Ishikawa (cell line): ENCODE measurements around the gene SHISA9.

Source experiments
- CEBPB ChIP-seq: IDR thresholded peaks from 2 replicates; pipeline ENCODE4 v1.6.1; 2012
- CREB1 ChIP-seq: IDR thresholded peaks from 2 replicates; pipeline ENCODE4 v1.6.1; 2012; ENCODE audit warnings: low read depth
- EGR1 ChIP-seq: IDR thresholded peaks from 2 replicates; pipeline ENCODE4 v1.6.1; 2012
- EP300 ChIP-seq: IDR thresholded peaks from 2 replicates; pipeline ENCODE4 v1.6.1; 2012; ENCODE audit warnings: borderline replicate concordance
- FOXM1 ChIP-seq: IDR thresholded peaks from 2 replicates; pipeline ENCODE4 v1.6.1; 2012; ENCODE audit warnings: low read depth, borderline replicate concordance
- MAX ChIP-seq: IDR thresholded peaks from 2 replicates; pipeline ENCODE4 v1.6.1; 2012
- NFIC ChIP-seq: IDR thresholded peaks from 2 replicates; pipeline ENCODE4 v1.6.1; 2012
- RAD21 ChIP-seq: IDR thresholded peaks from 2 replicates; pipeline ENCODE4 v1.6.1; 2012; ENCODE audit warnings: low read depth
- REST ChIP-seq: IDR thresholded peaks from 2 replicates; pipeline ENCODE4 v1.6.1; 2012; ENCODE audit warnings: low read depth, mild to moderate bottlenecking
- TAF1 ChIP-seq: IDR thresholded peaks from 2 replicates; pipeline ENCODE4 v1.6.1; 2012; ENCODE audit warnings: low read depth, mild to moderate bottlenecking
- TCF12 ChIP-seq: IDR thresholded peaks from 2 replicates; pipeline ENCODE4 v1.6.1; 2012; ENCODE audit warnings: low read depth
- TEAD4 ChIP-seq: IDR thresholded peaks from 2 replicates; pipeline ENCODE4 v1.6.1; 2012
- YY1 ChIP-seq: IDR thresholded peaks from 2 replicates; pipeline ENCODE4 v1.6.1; 2012; ENCODE audit warnings: low read depth
- ZBTB7A ChIP-seq: IDR thresholded peaks from 2 replicates; pipeline ENCODE4 v1.6.1; 2012; ENCODE audit warnings: low read depth
- TF ChIP-seq, protein P1 (sequence below): IDR thresholded peaks from 2 replicates; pipeline ENCODE4 v1.6.1; 2012

The SHISA9 gene

DNA sequence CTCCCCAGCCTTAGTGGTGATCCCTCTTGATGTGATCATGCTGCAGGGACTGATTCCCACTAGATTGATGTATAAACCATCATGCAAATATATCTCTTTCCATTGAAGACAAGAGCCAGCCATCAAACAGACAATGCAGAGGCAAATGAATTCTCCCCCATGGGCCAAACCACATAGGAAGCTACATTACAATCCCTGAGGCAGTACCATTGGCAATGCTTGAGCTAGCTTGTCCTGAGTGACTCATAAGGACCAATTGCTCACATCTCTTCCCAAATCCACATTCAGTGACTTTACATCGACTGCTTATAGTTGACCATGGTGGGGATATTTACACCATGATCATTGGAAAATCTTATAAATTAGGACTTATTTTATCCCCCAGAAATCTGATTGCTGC lies 242.2 kb downstream of the SHISA9 start:
- TF ChIP-seq CREB1 (no peak), TAF1 (no peak), CEBPB (no peak), TCF12 (no peak), NFIC (no peak), TEAD4 (no peak), YY1 (no peak), EGR1 (no peak), REST (no peak), ZBTB7A (no peak), MAX (no peak), RAD21 (no peak), EP300 (no peak), FOXM1 (no peak)
- TF ChIP-seq, protein P1, sequence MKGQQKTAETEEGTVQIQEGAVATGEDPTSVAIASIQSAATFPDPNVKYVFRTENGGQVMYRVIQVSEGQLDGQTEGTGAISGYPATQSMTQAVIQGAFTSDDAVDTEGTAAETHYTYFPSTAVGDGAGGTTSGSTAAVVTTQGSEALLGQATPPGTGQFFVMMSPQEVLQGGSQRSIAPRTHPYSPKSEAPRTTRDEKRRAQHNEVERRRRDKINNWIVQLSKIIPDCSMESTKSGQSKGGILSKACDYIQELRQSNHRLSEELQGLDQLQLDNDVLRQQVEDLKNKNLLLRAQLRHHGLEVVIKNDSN: no peak

GRCh38 chr16:13146829-13147228 lies 245.4 kb downstream of the SHISA9 start:
- no peak for TF ChIP-seq TAF1
- no peak for TF ChIP-seq TCF12
- TF ChIP-seq RAD21: no peak
- no peak for TF ChIP-seq TEAD4
- TF ChIP-seq CEBPB: no peak
- TF ChIP-seq FOXM1: no peak
- TF ChIP-seq MAX: no peak
- no peak for TF ChIP-seq ZBTB7A
- no peak for TF ChIP-seq EP300
- TF ChIP-seq, protein P1: no peak
- no peak for TF ChIP-seq EGR1
- no peak for TF ChIP-seq CREB1
- no peak for TF ChIP-seq NFIC
- TF ChIP-seq REST: no peak
- no peak for TF ChIP-seq YY1

- TF ChIP-seq TEAD4 (no peak), EGR1 (no peak), FOXM1 (no peak), CEBPB (no peak), MAX (no peak), YY1 (no peak), TCF12 (no peak), NFIC (no peak), EP300 (no peak), RAD21 (no peak), TAF1 (no peak), ZBTB7A (no peak), CREB1 (no peak), REST (no peak)
- TF ChIP-seq, protein P1: no peak
Measured at GRCh38 chr16:13148294-13148693, 246.9 kb downstream of the SHISA9 start.

DNA sequence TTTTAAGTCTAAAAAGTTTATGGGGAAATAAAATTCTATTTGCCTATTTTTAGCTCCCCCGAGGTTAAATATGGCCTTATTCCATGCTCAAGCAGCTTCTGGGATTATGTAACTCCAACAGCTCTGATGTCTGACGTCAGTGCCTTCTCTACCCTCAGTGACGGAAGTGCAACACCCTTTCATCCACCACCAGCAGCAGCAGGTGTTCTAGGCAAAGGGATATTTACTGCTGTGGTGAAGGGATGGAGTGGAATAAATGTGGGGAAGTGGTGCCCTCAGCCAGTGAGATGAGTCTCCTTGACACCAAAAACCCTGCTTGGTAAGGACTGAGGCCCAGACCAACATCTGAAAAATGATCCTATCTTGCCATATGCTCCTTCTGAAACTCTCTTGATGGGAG lies 247.4 kb downstream of the SHISA9 start:
- no peak for TF ChIP-seq CEBPB
